GM23248 (cell line): ENCODE results near the gene TBC1D23.

Experiments
- EZH2 ChIP-seq: fragments of 200-600 bp; sonication (generic); IDR thresholded peaks from 2 replicates; pipeline ENCODE4 v1.6.1; 2018; ENCODE audit warnings: antibody characterized with exemption, mild to moderate bottlenecking; ENCODE audit not compliant: insufficient read depth, poor library complexity, severe bottlenecking
- EZH2phosphoT487 ChIP-seq: fragments of 200-600 bp; sonication (generic); IDR thresholded peaks from 2 replicates; pipeline ENCODE4 v1.6.1; 2018; ENCODE audit warnings: antibody characterized with exemption, moderate library complexity, mild to moderate bottlenecking, low read depth; ENCODE audit not compliant: insufficient read depth

GRCh38 chr3:100364421-100364820 is 103.6 kb downstream of the TBC1D23 start:
- TF ChIP-seq EZH2 (no peak), EZH2phosphoT487 (no peak)
